Activated CD4-positive, alpha-beta T cell treated with anti-CD3 and anti-CD28 coated beads for 36 hours (primary cell): ENCODE results near the gene SMAP2. TPM values are rescaled to one million over a fixed set of nuclear protein-coding genes. Genes with fewer than 3 reads are reported as not detected.
"Not testable (repeated sequence)": the region's sequence is repeated elsewhere in the genome, so short reads cannot be mapped to it uniquely, and the experiment has no call there.

Source experiments
- ATAC-seq: fragments of 200-7000 bp; cut with Tn5 transposase; one replicate; pipeline ENCODE4 v1.10.0; 2021; ENCODE audit warnings: mild to moderate bottlenecking, moderate library complexity
- CTCF ChIA-PET: fragments of 350-600 bp; sonication (Branson Sonifier 250); formaldehyde crosslinking; loops from one replicate; lab custom pipeline; 2021; ENCODE audit warnings: antibody characterized with exemption; lab: Charles Lee
- POLR2A ChIA-PET: fragments of 350-600 bp; sonication (Branson Sonifier 250); formaldehyde crosslinking; loops from one replicate; lab custom pipeline; 2021; ENCODE audit warnings: antibody characterized with exemption, inconsistent platforms; lab: Charles Lee
- DNase-seq: peaks from one replicate; pipeline ENCODE4 v3.0.0-alpha.2; 2020
- H3K27ac Mint-ChIP-seq: one replicate; pipeline ENCODE4 v1.8.0; 2021; ENCODE audit warnings: mixed read lengths
- H3K27me3 Mint-ChIP-seq: one replicate; pipeline ENCODE4 v1.8.0; 2021; ENCODE audit warnings: mixed read lengths
- H3K36me3 Mint-ChIP-seq: one replicate; pipeline ENCODE4 v1.8.0; 2021; ENCODE audit warnings: low read depth, mixed read lengths
- H3K4me1 Mint-ChIP-seq: one replicate; pipeline ENCODE4 v1.8.0; 2021; ENCODE audit warnings: mixed read lengths
- H3K4me3 Mint-ChIP-seq: one replicate; pipeline ENCODE4 v1.8.0; 2021; ENCODE audit warnings: mild to moderate bottlenecking, moderate library complexity, mixed read lengths
- H3K9me3 Mint-ChIP-seq: one replicate; pipeline ENCODE4 v1.8.0; 2021; ENCODE audit warnings: low read depth, mixed read lengths
- intact Hi-C, 2 experiments: fragments of 100-400 bp; cut with DNase I in 1 of 2; cut with micrococcal nuclease in 1 of 2; formaldehyde crosslinking; loops; one replicate each; pipeline versions ENCODE4 v1.14.2 to v1.15.1; 2022 to 2024; cut with DNase I, micrococcal nuclease
- total RNA-seq, 2 experiments: library from RNA; stranded (reverse); gene quantifications; one replicate each; pipeline ENCODE4 v1.2.3, GENCODE V29; 2021

The SMAP2 gene
- total RNA-seq = 100 to 1,000 TPM; 241 to 258 TPM

DNA sequence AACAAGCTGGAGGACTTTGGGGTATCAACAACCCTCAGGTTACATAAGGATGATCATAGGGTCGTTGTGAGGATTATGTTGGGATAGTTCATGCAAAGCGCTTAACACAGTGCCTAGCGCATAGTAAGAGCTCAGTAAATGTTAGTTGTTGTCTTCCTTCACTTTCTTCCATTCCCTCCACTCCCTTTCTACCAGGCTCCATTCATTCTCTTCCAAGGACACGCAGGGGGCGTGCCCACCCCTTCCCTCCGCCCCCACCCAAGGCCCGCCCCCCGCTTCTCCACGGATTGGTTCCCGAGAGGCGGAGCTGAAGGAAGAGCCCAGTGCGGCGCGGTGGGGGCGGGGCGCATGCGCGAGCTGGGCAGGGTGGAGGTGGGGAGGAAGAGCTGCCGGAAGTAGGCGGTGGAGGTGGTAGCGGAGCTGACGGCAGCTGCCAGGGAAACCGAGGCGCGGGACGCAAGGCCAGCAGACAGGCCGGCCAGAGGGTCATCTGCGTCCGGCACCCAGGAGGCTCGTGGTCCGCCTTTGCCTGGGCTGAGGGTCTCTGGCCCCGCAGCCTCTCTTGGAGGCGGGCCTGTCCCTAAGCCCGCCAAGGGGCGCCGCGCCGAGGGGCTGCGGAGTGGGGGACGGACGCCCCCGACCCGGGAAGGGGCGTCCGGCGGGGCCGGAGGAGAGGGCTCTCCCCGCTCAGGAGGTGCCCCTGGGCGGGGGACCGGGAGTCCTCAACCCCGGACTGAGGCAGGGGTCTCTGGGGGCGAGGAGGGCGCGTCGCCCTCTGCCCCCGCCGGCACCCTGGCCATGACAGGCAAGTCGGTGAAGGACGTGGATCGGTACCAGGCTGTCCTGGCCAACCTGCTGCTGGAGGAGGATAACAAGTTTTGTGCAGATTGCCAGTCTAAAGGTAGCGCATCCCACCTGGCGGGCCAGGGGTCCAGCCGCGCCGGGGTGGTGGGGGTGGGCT, at the start of gene SMAP2:
TSS of gene SMAP2 (plus strand) at position 405 of the 961 bp plus-strand sequence. CDS start at position 799, 394 bp downstream.
- H3K36me3 Mint-ChIP-seq = peaks cover 39% of the 10 kb centered on the region
- H3K4me1 Mint-ChIP-seq = peaks cover 44% of the 10 kb centered on the region
- peak within 1 kb of the TSS; percentile 99 for H3K27ac Mint-ChIP-seq
- intact Hi-C loops = loop anchor here (5.0 kb wide), 3 partner anchors 34 to 331 kb away; partner anchors contain the start of genes CAP1 (in 1 of the 2) and ZMPSTE24 (in 1 of the 2)
- H3K27me3 Mint-ChIP-seq = no peaks in the 10 kb centered on the region
- DNase-seq (peak; percentile 98), ATAC-seq (peak; percentile 85)
- H3K4me3 Mint-ChIP-seq = peak within 1 kb of the TSS; percentile 100
- ChIA-PET CTCF (interaction anchor here (0.5 to 2.7 kb wide), 16 partner anchors 9 to 228 kb away, joined by 3 to 19 read pairs (median 3); no protein-coding TSS in a partner anchor), POLR2A (interaction anchor here (0.6 to 2.2 kb wide), 16 partner anchors 9 to 635 kb away, joined by 3 to 88 read pairs (median 4); partner anchors contain the start of genes RLF and ZNF684)
- H3K9me3 Mint-ChIP-seq = no peaks in the 10 kb centered on the region

DNA sequence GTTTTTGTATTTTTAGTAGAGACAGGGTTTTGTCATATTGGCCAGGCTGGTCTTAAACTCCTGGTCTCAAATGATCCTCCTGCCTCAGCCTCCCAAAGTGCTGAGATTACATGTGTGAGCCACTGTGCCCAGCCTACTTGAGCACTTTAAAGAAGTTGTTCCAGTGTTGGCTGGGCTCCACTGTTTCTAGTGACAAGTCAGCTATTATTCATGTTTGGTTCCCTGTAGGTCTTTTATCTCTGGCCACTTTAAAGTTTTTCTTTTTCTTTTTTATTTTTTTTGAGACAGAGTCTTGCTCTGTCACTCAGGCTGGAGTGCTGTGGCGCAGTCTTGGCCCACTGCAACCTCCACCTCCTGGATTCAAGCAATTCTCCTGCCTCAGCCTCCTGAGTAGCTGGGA, 42.1 kb upstream of the SMAP2 start:
- CTCF ChIA-PET = interaction anchor here (0.8 kb wide), 1 partner anchor 12 kb away, joined by 5 read pairs; no protein-coding TSS in a partner anchor
- POLR2A ChIA-PET, DNase-seq, ATAC-seq, H3K27me3 Mint-ChIP-seq, H3K4me3 Mint-ChIP-seq, H3K4me1 Mint-ChIP-seq, H3K36me3 Mint-ChIP-seq, H3K9me3 Mint-ChIP-seq, H3K27ac Mint-ChIP-seq, intact Hi-C loops: not testable (repeated sequence)

DNA sequence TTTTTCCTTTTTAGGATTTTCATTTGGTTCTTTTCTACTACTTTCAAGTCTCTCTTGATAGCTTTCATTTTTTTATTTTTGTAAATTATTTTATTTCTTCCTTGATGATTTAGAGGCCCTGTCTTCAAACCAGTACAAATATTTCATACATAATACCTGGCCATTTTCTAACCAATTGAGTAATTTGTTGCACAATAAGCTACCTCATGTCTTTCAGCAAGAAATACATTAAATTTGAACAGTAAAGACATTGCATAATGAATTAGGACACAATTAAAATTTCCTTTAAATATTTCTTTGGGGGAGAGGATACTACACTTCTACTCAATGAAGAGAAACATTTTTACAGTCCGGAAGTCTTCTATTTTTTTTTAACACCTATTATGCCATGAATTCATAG, 40.8 kb upstream of the SMAP2 start:
- Mint-ChIP-seq H3K9me3 (peaks cover 7% of the 10 kb centered on the region), H3K27ac (no peak overlapping the region), H3K27me3 (no peaks in the 10 kb centered on the region), H3K4me1 (no peaks in the 10 kb centered on the region), H3K4me3 (no peak overlapping the region), H3K36me3 (peaks cover 5% of the 10 kb centered on the region)
- ChIA-PET POLR2A (interaction anchor here (0.7 kb wide), 1 partner anchor 813 kb away, joined by 11 read pairs; no protein-coding TSS in a partner anchor), CTCF (interaction anchor here (0.8 kb wide), 1 partner anchor 180 kb away, joined by 4 read pairs; no protein-coding TSS in a partner anchor)
- intact Hi-C loops = no loop called here
- DNase-seq (no peak), ATAC-seq (no peak)

GRCh38 chr1:40337443-40337842, 36.1 kb upstream of the SMAP2 start:
- CTCF ChIA-PET = interaction anchor here (0.8 to 8.7 kb wide), 26 partner anchors 10 to 280 kb away, joined by 3 to 198 read pairs (median 8); partner anchors contain the start of genes COL9A2, RLF, SMAP2 and ZNF684
- Mint-ChIP-seq H3K4me1 (peaks cover 33% of the 10 kb centered on the region), H3K27ac (no peak overlapping the region), H3K27me3 (no peaks in the 10 kb centered on the region), H3K36me3 (peaks cover 5% of the 10 kb centered on the region), H3K9me3 (peaks cover 2% of the 10 kb centered on the region), H3K4me3 (no peak overlapping the region)
- POLR2A ChIA-PET = no interaction called here
- ATAC-seq = no peak
- DNase-seq = no peak
- intact Hi-C loops = no loop called here

DNA sequence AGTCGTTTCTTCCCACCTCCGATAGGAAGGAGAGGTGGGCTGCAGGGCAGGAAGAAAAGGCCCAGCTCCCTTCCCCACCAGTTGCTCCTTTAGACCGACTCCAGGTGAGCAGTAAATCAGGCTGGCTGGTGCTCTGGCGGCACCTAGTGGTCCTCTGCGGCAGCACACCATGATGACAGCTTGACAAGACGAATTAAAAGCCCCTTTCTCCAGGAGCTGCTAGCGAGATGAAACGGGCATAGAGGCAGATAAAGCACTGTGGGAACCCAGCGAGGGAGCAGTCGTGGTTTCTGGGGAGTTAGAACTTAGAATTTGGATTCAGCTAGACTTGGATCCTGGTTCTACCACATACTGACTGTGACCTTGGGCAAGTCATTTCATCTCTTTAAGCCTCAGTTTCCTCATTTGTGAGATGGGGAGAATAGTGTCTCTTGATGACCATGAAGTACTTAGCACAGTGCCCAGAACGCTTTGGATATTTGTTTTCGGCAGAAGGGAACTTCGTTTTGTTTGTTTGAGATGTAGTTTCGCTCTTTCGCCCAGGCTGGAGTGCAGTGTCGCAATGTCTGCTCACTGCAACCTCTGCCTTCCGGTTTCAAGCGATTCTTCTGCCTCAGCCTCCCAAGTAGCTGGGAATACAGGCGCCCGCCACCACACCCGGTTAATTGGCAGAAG, 34.6 kb upstream of the SMAP2 start:
- ChIA-PET POLR2A (interaction anchor here (0.5 to 0.7 kb wide), 2 partner anchors 43 to 256 kb away, joined by 3 to 4 read pairs; no protein-coding TSS in a partner anchor), CTCF (interaction anchor here (0.5 to 8.7 kb wide), 88 partner anchors 9 to 902 kb away, joined by 3 to 198 read pairs (median 4); partner anchors contain the start of genes COL9A2, RLF, SMAP2 and ZFP69B)
- intact Hi-C loops = loop anchor here (1.0 kb wide), 5 partner anchors 24 to 261 kb away; no protein-coding TSS in a partner anchor
- H3K27me3 Mint-ChIP-seq = no peaks in the 10 kb centered on the region
- peak; percentile 94 for DNase-seq
- peak; percentile 85 for ATAC-seq
- H3K4me3 Mint-ChIP-seq = peak overlapping the region; percentile 14
- peaks cover 42% of the 10 kb centered on the region for H3K4me1 Mint-ChIP-seq
- H3K9me3 Mint-ChIP-seq = no peaks in the 10 kb centered on the region
- peak overlapping the region; percentile 69 for H3K27ac Mint-ChIP-seq
- no peaks in the 10 kb centered on the region for H3K36me3 Mint-ChIP-seq

DNA sequence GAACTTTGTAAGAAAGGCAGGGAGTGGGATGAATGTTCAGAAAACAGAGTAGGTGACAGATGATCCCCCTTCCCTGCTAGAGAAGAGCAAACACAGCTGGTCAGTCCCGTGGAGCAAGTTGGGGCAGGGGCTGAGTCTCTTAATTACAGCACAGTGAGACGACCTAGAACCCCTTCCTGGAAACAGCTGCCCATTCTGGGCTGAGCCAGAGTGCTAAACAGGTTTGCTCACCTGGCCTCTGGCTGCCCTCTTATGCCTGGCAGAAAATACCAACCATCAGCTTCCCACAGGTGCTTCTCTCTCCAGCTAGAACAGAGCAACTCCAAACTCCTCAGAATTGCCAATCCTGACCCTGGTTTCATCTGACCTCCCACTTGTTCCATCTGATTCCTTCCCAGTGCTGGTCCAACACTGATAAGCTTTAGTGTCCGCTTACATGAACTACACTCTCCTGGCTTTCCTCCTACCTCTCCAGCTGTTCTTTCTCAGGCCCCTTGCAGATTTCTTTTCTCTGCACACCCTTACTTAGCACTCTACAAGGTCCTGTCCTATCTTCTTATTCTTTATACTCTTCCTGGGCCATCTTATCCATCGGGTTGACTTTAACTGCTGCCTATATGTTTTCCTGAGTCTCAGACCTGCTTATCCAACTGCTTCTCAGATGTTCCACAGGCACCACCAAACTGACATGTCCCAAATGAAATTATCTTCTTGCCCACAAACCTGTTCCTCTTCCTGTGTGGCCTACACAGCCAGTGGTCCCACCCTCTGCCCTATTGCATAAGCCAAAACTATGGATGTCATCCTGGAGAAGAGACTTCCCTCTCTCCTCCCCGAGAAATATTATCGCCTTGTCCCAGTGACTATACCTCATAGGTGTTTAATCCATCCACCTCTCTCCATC, 33.9 kb upstream of the SMAP2 start:
- DNase-seq (no peak), ATAC-seq (no peak)
- H3K9me3 Mint-ChIP-seq = no peaks in the 10 kb centered on the region
- H3K27ac Mint-ChIP-seq = peak overlapping the region; percentile 70
- H3K4me3 Mint-ChIP-seq = no peak overlapping the region
- H3K4me1 Mint-ChIP-seq = peaks cover 49% of the 10 kb centered on the region
- ChIA-PET CTCF (interaction anchor here (0.5 to 8.7 kb wide), 70 partner anchors 8 to 901 kb away, joined by 3 to 198 read pairs (median 5); partner anchors contain the start of genes COL9A2, RLF, SMAP2 and ZNF684), POLR2A (no interaction called here)
- H3K36me3 Mint-ChIP-seq = no peaks in the 10 kb centered on the region
- intact Hi-C loops = loop anchor here in 1 of 2 experiments (5.0 kb wide), 1 partner anchor 328 kb away; the partner anchor contains the start of gene RIMS3
- H3K27me3 Mint-ChIP-seq = no peaks in the 10 kb centered on the region

- Mint-ChIP-seq H3K4me1 (peaks cover 57% of the 10 kb centered on the region), H3K4me3 (peak overlapping the region; percentile 34), H3K27ac (peak overlapping the region; percentile 94), H3K36me3 (no peaks in the 10 kb centered on the region), H3K9me3 (no peaks in the 10 kb centered on the region), H3K27me3 (no peaks in the 10 kb centered on the region)
- peak; percentile 51 for ATAC-seq
- peak; percentile 38 for DNase-seq
- intact Hi-C loops = loop anchor here (1.0 to 5.0 kb wide), 3 partner anchors 44 to 326 kb away; partner anchors contain the start of gene RIMS3 (in 1 of the 2)
- POLR2A ChIA-PET = interaction anchor here (0.5 to 1.0 kb wide), 8 partner anchors 22 to 187 kb away, joined by 3 to 5 read pairs (median 3); partner anchors contain the start of gene SMAP2
- CTCF ChIA-PET = interaction anchor here (0.6 to 8.7 kb wide), 24 partner anchors 10 to 441 kb away, joined by 3 to 151 read pairs (median 4); partner anchors contain the start of gene SMAP2
Observed at GRCh38 chr1:40341491-40342380, 31.8 kb upstream of the SMAP2 start.

GRCh38 chr1:40342381-40342717, 31.2 kb upstream of the SMAP2 start:
- CTCF ChIA-PET = interaction anchor here (0.7 to 8.7 kb wide), 8 partner anchors 13 to 263 kb away, joined by 3 to 151 read pairs (median 10); partner anchors contain the start of gene SMAP2
- not testable (repeated sequence) for H3K9me3 Mint-ChIP-seq, H3K27me3 Mint-ChIP-seq, H3K36me3 Mint-ChIP-seq
- intact Hi-C loops = loop anchor here in 1 of 2 experiments (5.0 kb wide), 1 partner anchor 325 kb away; the partner anchor contains the start of gene RIMS3
- Mint-ChIP-seq H3K4me3 (peak overlapping the region; percentile 34), H3K27ac (peak overlapping the region; percentile 94), H3K4me1 (peaks cover 57% of the 10 kb centered on the region)
- POLR2A ChIA-PET = interaction anchor here (0.5 to 1.0 kb wide), 4 partner anchors 21 to 161 kb away, joined by 3 to 5 read pairs (median 4); no protein-coding TSS in a partner anchor
- DNase-seq = peak; percentile 36
- peak; percentile 27 for ATAC-seq

DNA sequence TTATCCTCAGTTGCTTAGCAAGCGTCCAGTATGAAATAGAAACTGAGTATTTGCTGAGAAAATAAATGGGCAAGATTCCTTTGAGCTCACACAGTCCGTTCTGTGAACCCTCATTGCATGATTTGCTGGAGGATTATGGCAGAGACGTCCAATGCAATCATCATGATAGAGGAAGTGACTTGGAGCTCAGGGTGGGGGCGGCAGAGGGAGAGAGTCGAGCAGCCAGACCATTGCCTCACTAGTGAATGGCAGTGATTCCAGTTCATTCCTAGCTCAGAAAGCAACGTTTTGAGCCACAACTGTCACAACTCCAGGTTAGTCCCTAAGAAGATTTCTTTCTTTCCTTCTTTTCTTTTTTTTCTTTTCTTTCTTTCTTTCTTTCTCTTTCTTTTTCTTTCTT, 28.9 kb upstream of the SMAP2 start:
- ChIA-PET POLR2A (interaction anchor here (0.5 to 0.7 kb wide), 3 partner anchors 50 to 1317 kb away, joined by 3 to 5 read pairs (median 4); no protein-coding TSS in a partner anchor), CTCF (interaction anchor here (0.6 to 4.6 kb wide), 7 partner anchors 20 to 192 kb away, joined by 3 to 35 read pairs (median 3); partner anchors contain the start of gene SMAP2)
- intact Hi-C loops = loop anchor here in 1 of 2 experiments (5.0 kb wide), 1 partner anchor 323 kb away; the partner anchor contains the start of gene RIMS3
- Mint-ChIP-seq H3K36me3 (no peaks in the 10 kb centered on the region), H3K4me3 (peak overlapping the region; percentile 48), H3K27ac (peak overlapping the region; percentile 79), H3K27me3 (no peaks in the 10 kb centered on the region), H3K4me1 (peaks cover 49% of the 10 kb centered on the region), H3K9me3 (no peaks in the 10 kb centered on the region)
- DNase-seq (peak; percentile 60), ATAC-seq (peak; percentile 44)
